Muscle of leg (tissue), 11 donors: ENCODE measurements around the gene ADCY1. TPM values are rescaled to one million over a fixed set of nuclear protein-coding genes. Genes with fewer than 3 reads are reported as not detected.

Source experiments
- DNase-seq: peaks from one replicate; pipeline ENCODE4 v3.0.0; 2013
- H3K27ac ChIP-seq: one replicate; pipeline ENCODE4 v1.5.1; 2013; ENCODE audit warnings: mild to moderate bottlenecking, low read length, control low read depth
- H3K27me3 ChIP-seq: one replicate; pipeline ENCODE4 v1.6.1; 2013; ENCODE audit warnings: low read length; ENCODE audit not compliant: control insufficient read depth, insufficient read depth
- H3K36me3 ChIP-seq: one replicate; pipeline ENCODE4 v1.6.1; 2013; ENCODE audit warnings: low read length; ENCODE audit not compliant: control insufficient read depth, insufficient read depth
- H3K4me1 ChIP-seq: one replicate; pipeline ENCODE4 v1.6.1; 2013; ENCODE audit warnings: low read length; ENCODE audit not compliant: control insufficient read depth, insufficient read depth
- H3K4me3 ChIP-seq: one replicate; pipeline ENCODE4 v1.5.1; 2013; ENCODE audit warnings: low read length, control low read depth
- H3K9me3 ChIP-seq: replicated peaks from 2 replicates; pipeline ENCODE4 v1.6.1; 2013; ENCODE audit warnings: low read depth, low read length; ENCODE audit not compliant: control insufficient read depth
- WGBS: methylation state at CpG from one replicate; pipeline ENCODE4 v1.1.5; 2013; ENCODE audit warnings: missing lambda C conversion rate; ENCODE audit not compliant: insufficient coverage; 5-methylcytosine and 5-hydroxymethylcytosine counted together
- polyA plus RNA-seq, 8 donors: library from polyadenylated mRNA; unstranded; fragments of 120-200 nt; gene quantifications; one replicate each; pipeline versions ENCODE4 v1.2.1 to v1.2.3, GENCODE V29; 2013; ENCODE audit warnings: inconsistent platforms in 1 of 8, low replicate concordance in 1 of 8; ENCODE audit not compliant: insufficient read length in 8 of 8, insufficient read depth in 1 of 8
- total RNA-seq: library from RNA; stranded (reverse); fragments of 120-200 nt; gene quantifications from one replicate; pipeline ENCODE4 v1.2.4, GENCODE V29; 2013

ADCY1 gene
- total and polyA plus RNA-seq, 9 donors: 7.1 to 15.6 (median 10.9) TPM

DNA sequence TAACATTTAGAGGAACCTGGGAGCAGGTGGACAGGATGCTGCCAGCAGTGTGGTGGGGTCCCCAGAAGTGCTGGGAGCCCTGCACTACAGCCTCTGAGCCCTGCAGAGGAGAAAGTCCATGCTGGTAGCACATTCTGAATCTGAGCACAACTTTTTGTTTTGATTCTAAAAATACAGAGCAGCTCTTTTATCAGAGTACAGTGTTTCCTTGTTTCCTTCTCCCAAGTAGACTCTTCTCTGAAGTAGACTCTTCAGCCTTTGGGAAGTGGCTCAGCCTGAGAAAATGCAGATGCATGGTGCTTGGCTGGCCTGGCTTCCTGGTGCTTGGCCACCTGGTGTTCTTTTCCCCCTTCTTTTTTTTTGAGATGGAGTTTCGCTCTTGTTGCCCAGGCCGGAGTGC is 9.1 kb downstream of the ADCY1 start:
- H3K9me3 ChIP-seq: no peaks in the 10 kb centered on the region
- H3K27me3 ChIP-seq: peaks cover 4% of the 10 kb centered on the region
- H3K4me1 ChIP-seq: peaks cover 14% of the 10 kb centered on the region
- H3K4me3 ChIP-seq: no peak overlapping the region
- 100% methylated on average over 1 of the region's 2 CpGs for WGBS
- H3K36me3 ChIP-seq: no peaks in the 10 kb centered on the region
- H3K27ac ChIP-seq: no peak overlapping the region
- no peak for DNase-seq

- no peaks in the 10 kb centered on the region for H3K27me3 ChIP-seq
- WGBS: 94% methylated on average over 15 of the region's 16 CpGs
- H3K4me3 ChIP-seq: no peak overlapping the region
- H3K36me3 ChIP-seq: no peaks in the 10 kb centered on the region
- H3K4me1 ChIP-seq: peaks cover 11% of the 10 kb centered on the region
- DNase-seq: no peak
- no peaks in the 10 kb centered on the region for H3K9me3 ChIP-seq
- no peak overlapping the region for H3K27ac ChIP-seq
Measured at GRCh38 chr7:45584261-45585210, 10.4 kb downstream of the ADCY1 start.

GRCh38 chr7:45585628-45586027 is 11.5 kb downstream of the ADCY1 start:
- H3K27ac ChIP-seq: no peak overlapping the region
- no peaks in the 10 kb centered on the region for H3K36me3 ChIP-seq
- no peaks in the 10 kb centered on the region for H3K27me3 ChIP-seq
- H3K4me1 ChIP-seq: peaks cover 8% of the 10 kb centered on the region
- H3K4me3 ChIP-seq: no peak overlapping the region
- no peak for DNase-seq
- 85% methylated on average over 4 of the region's 5 CpGs for WGBS
- H3K9me3 ChIP-seq: no peaks in the 10 kb centered on the region

- no peak for DNase-seq
- WGBS: 87% methylated on average over 8 of the region's 12 CpGs
- Histone ChIP-seq H3K27ac (no peak overlapping the region), H3K4me1 (peaks cover 8% of the 10 kb centered on the region), H3K9me3 (no peaks in the 10 kb centered on the region), H3K27me3 (no peaks in the 10 kb centered on the region), H3K4me3 (no peak overlapping the region), H3K36me3 (no peaks in the 10 kb centered on the region)
Measured at GRCh38 chr7:45586542-45587520, 12.7 kb downstream of the ADCY1 start.

DNA sequence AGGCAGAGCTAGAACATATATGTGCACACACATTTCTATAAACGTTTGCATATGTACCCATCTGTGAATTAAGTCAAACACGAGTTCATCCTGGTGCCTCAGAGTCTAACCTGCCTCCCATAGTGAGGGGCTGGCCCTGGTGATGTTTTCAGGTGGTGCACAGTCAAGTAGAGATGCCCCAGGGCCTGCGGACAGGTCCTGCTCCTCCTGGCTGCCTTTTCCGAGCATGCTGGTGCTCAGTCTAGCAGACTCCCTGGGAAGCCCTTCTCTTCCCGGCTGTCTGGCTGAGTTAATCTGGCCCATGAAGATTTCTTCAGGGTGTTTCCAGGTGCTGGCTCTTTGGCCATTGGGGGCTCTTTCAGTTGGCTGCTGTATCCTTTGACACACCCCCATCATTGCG is 14.3 kb downstream of the ADCY1 start:
- DNase-seq: no peak
- Histone ChIP-seq H3K27me3 (no peaks in the 10 kb centered on the region), H3K4me3 (no peak overlapping the region), H3K36me3 (no peaks in the 10 kb centered on the region), H3K4me1 (peaks cover 4% of the 10 kb centered on the region), H3K9me3 (no peaks in the 10 kb centered on the region), H3K27ac (no peak overlapping the region)
- WGBS: 69% methylated on average over 5 of the region's 6 CpGs

DNA sequence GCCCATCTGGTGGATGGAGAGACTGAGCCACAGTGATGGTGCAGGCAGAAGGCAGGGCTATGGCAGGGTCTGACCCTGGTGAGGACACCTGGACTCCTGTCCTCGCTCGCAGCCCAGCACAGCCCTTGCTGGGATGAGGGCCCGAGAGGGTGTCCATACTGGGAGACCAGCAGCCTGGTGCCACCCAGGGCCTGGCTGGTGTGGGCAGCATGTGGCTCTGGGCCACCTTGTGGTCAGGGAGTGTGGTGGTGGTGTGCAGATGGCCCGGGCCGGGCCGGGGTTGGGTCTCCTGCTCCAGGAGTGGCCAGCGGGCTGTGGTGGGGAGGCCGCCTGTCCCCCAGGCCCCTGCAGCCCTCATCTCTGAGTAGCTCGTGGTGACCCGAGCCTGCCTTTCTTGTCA is 14.9 kb downstream of the ADCY1 start:
- H3K4me1 ChIP-seq: peaks cover 4% of the 10 kb centered on the region
- H3K36me3 ChIP-seq: no peaks in the 10 kb centered on the region
- H3K4me3 ChIP-seq: no peak overlapping the region
- WGBS: 92% methylated on average over 5 of the region's 10 CpGs
- H3K9me3 ChIP-seq: no peaks in the 10 kb centered on the region
- H3K27ac ChIP-seq: no peak overlapping the region
- H3K27me3 ChIP-seq: no peaks in the 10 kb centered on the region
- no peak for DNase-seq

DNA sequence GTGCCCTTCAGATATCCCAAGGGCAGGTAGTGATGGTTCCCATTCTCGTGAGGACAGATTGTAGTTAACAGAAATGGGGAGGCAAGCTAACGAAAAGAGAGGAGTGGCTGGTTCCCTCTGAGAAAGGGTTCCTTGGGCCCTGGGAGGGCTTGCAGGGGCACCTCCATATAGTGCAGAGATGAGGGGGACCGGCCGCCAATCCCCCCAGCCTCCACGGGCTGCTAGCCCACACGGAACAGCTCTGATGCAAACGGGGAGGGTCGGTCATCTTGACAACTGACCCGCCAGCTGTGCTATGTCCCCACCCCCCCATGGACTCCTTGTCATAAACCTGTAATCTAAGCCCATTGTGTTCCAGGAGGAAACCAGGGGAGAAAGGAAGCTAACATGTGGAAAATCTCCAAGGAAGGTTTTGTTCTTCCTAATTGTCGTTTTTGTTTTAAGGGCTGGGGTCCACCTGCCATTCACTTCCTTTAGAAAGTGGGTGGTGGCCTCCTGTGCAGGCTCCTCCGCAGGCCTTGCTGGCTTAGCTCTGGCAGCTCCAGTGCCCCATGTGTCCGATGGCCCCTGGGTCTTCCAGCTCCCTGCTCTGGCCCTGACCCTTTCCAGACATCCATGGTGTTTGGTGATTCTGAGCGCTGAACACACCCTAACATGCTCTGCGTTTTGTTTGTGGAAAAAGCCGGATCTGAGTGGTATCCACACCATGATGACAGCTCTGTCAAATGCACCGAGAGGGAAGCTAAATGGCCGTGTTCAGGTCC is 15.9 kb downstream of the ADCY1 start:
- H3K36me3 ChIP-seq: no peaks in the 10 kb centered on the region
- no peak for DNase-seq
- H3K27ac ChIP-seq: no peak overlapping the region
- H3K27me3 ChIP-seq: no peaks in the 10 kb centered on the region
- H3K9me3 ChIP-seq: no peaks in the 10 kb centered on the region
- H3K4me1 ChIP-seq: peaks cover 4% of the 10 kb centered on the region
- WGBS: 85% methylated on average over 13 of the region's 17 CpGs
- no peak overlapping the region for H3K4me3 ChIP-seq

- Histone ChIP-seq H3K27me3 (no peaks in the 10 kb centered on the region), H3K4me3 (no peak overlapping the region), H3K36me3 (no peaks in the 10 kb centered on the region), H3K27ac (no peak overlapping the region), H3K9me3 (no peaks in the 10 kb centered on the region), H3K4me1 (peaks cover 4% of the 10 kb centered on the region)
- WGBS: 32% methylated on average over 5 of the region's 5 CpGs
- DNase-seq: no peak
Measured at GRCh38 chr7:45590679-45591057, 16.5 kb downstream of the ADCY1 start.

GRCh38 chr7:45591101-45591906 is 17.1 kb downstream of the ADCY1 start:
- H3K9me3 ChIP-seq: no peaks in the 10 kb centered on the region
- H3K4me1 ChIP-seq: peaks cover 4% of the 10 kb centered on the region
- no peak overlapping the region for H3K27ac ChIP-seq
- H3K36me3 ChIP-seq: no peaks in the 10 kb centered on the region
- 50% methylated on average over 6 of the region's 11 CpGs for WGBS
- H3K4me3 ChIP-seq: no peak overlapping the region
- DNase-seq: no peak
- H3K27me3 ChIP-seq: no peaks in the 10 kb centered on the region
